Motor neuron (in vitro differentiated cells): ENCODE measurements around the gene LCAT. TPM values are rescaled to one million over a fixed set of nuclear protein-coding genes. Genes with fewer than 3 reads are reported as not detected.

Experiments
- ATAC-seq, 8 experiments: fragments of 200-7000 bp; cut with Tn5 transposase; replicated peaks in 6 of 8; 2 replicates each; pipeline ENCODE4 v1.8.0; 2021; ENCODE audit warnings: mild to moderate bottlenecking in 8 of 8, moderate library complexity in 8 of 8
- H3K27ac ChIP-seq, 2 donors: fragments of 250-450 bp; sonication (Bioruptor Pico); 2 replicates each; pipeline ENCODE4 v1.9.0; 2021; ENCODE audit warnings: antibody characterized with exemption in 2 of 2, mild to moderate bottlenecking in 2 of 2, moderate library complexity in 1 of 2
- H3K4me1 ChIP-seq, 2 donors: fragments of 250-450 bp; sonication (Bioruptor Pico); replicated peaks in 1 of 2; 2 replicates each; pipeline ENCODE4 v1.6.1; 2021; ENCODE audit warnings: antibody characterized with exemption in 2 of 2, mild to moderate bottlenecking in 2 of 2, moderate library complexity in 1 of 2
- H3K4me3 ChIP-seq, 5 donors: fragments of 250-450 bp; sonication (Bioruptor Pico); 2 replicates each; pipeline ENCODE4 v1.9.0; 2021; ENCODE audit warnings: antibody characterized with exemption in 5 of 5, mild to moderate bottlenecking in 5 of 5, moderate library complexity in 4 of 5
- WGBS, 10 experiments: fragments of 450-650 bp; shearing (Covaris generic); methylation state at CpG; one replicate each; pipeline ENCODE4 v1.0.0; 2022; 5-methylcytosine and 5-hydroxymethylcytosine counted together
- in situ Hi-C, 9 experiments: fragments of 400-800 bp; cut with MboI; loops; one replicate each; pipeline ENCODE4 v1.15.0; 2021; ENCODE audit warnings: low sequenced_read_pairs in 9 of 9, low pct_unique_long_range_greater_than_20kb in 2 of 9; ENCODE audit not compliant: unreplicated experiment in 9 of 9
- total RNA-seq, 8 experiments: library from RNA; unstranded; fragments of 300-600 nt; gene quantifications; 2 replicates each; pipeline versions ENCODE4 v1.2.3 to v1.2.4, GENCODE V29; 2022

LCAT gene
- total RNA-seq, 8 experiments from 2014 or later = 3.2 to 20.0 (median 8.0) TPM

DNA sequence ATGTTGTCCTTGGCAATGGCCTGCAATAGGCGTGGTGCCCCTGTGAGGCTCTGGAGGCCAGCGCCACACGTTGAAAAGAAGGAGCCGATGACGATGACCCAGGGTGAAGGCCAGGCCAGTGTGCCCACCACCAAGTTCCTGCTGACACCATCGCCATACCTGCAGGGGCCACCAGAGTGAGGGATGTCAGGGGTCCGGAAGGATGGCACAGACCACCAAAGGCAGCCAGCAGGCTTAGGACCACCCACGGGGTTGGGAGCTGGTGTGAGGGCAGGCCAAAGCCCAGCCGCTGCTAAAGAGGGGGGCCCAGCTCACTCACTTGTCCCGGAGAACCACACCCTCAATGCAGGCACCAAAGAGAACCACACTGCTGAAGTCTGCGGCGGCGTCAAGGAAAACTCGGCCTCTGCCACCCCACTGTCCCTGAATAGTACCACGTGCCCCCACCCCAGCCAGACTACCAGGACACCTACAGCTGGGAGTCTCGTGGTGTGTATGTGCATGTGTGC lies 6.5 kb upstream of the LCAT start:
- H3K4me3 ChIP-seq = no peak overlapping the region
- ATAC-seq = no peak
- 87 to 92% (median 90%) methylated on average over 4 to 7 of the region's 16 CpGs; no CpG with 5 or more reads in 7 of the 10 experiments for WGBS, 10 experiments
- H3K27ac ChIP-seq = no peak overlapping the region
- H3K4me1 ChIP-seq = no peaks in the 10 kb centered on the region
- in situ Hi-C loops = no loop called here

DNA sequence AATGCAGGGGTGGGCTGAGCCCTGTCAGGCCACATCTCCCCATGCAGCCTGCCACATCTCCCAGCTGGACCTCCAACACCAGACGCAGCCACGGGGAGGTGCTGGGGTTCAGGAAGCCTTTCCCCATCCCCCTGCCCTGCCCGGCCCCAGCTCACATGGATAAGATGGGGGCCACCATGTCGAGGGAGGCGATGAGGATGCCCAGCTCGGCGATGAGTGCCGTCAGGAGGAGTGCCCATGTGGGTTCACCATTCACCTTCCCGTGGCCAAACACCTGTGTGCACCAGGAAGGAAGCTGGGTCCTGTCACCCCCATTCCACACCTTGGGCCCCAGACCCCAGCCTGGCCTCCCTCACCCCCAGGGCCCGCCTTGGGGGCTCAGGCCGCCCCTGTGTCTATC lies 5.7 kb upstream of the LCAT start:
- WGBS, 10 experiments = 82% methylated on average over 2 of the region's 11 CpGs; no CpG with 5 or more reads in 9 of the 10 experiments
- in situ Hi-C loops = no loop called here
- Histone ChIP-seq H3K4me3 (no peak overlapping the region), H3K4me1 (peaks cover 0 to under 1% of the 10 kb centered on the region in 2 donors), H3K27ac (no peak overlapping the region)
- ATAC-seq = no peak

DNA sequence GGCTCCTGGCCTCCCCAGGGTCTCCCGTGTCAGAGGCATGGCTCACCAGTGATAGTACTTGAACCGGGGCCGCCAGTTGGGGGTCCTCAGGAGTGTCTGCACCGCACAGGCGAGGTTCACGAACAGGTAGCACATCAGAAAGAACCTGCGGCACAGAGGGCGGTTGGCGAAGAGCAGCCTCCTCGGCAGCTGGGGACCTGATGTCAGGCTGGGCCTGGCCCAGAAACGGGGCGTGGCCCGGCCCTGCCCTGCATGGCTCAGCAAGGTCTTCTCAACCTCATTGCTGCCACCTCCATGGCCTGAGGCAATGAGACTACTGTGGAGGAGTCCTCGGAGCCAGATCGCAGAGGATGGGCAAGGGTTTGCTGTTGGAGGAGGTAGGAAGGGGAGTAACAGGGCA lies 4.1 kb upstream of the LCAT start:
- in situ Hi-C loops = no loop called here
- WGBS, 10 experiments = 25 to 100% (median 93%) methylated on average over 1 to 6 of the region's 15 CpGs; no CpG with 5 or more reads in 7 of the 10 experiments
- Histone ChIP-seq H3K27ac (no peak overlapping the region), H3K4me1 (peaks cover 10 to 12% of the 10 kb centered on the region in 2 donors), H3K4me3 (no peak overlapping the region)
- ATAC-seq = peak in 1 of 8 experiments; percentile 9

DNA sequence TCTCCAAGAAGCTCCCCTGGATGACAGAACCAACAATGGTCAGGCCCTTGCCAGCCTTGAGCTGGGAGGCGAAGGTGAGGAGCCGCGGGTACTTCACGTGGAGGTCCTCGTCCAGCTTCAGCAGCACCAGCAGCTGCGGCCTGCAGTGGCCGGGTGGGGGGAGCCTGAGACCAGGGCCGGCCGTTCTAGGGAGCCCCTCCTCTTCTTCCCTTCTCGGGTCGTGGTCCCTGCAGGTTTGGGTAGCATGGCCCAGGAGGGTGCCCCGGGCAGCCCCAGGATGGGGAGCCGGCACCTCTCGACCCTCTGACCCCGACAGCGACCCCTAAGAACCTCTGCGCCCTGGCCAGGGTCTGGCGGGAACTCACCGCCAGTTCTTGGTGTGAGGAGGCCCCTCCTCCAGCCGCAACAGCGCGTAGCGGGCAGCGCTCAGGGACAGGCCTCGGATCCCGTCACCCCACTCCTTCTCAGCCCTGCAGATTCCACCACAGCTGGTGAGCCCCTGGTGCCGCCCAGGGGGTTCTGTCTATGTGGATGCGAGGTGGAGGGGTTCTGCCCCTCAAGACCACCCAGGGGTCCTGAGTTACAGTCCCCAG lies 3.1 kb upstream of the LCAT start:
- 92 to 100% (median 94%) methylated on average over 1 to 7 of the region's 28 CpGs; no CpG with 5 or more reads in 7 of the 10 experiments for WGBS, 10 experiments
- in situ Hi-C loops = no loop called here
- H3K27ac ChIP-seq = no peak overlapping the region
- no peak overlapping the region for H3K4me3 ChIP-seq
- ATAC-seq = no peak
- H3K4me1 ChIP-seq = peaks cover 10 to 12% of the 10 kb centered on the region in 2 donors

DNA sequence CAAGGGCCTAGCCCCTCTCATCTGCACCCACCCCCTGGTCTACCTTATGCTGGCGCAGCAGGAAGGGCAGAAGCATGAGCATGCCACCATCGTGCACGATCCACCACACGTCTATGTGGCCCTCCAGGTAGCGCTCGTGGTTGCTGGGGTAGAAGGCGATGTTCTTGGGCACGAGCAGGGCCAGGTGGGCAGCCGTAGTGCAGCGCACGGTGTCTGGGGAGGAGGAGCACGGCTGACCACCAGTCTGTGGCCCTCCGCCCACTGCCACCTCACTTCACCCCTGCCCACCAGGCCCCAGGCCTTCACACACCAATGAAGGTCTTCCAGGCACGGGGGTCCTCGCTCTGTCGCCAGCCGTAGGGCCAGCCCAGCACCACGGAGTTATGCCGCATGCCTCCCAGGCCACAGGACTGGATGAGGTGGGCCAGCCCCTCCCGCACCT lies 2.2 kb upstream of the LCAT start:
- H3K27ac ChIP-seq = no peak overlapping the region
- WGBS, 10 experiments = 91 to 100% methylated on average over 2 to 8 of the region's 20 CpGs; no CpG with 5 or more reads in 8 of the 10 experiments
- in situ Hi-C loops = no loop called here
- no peak overlapping the region for H3K4me3 ChIP-seq
- peaks cover 10 to 12% of the 10 kb centered on the region in 2 donors for H3K4me1 ChIP-seq
- ATAC-seq = no peak

DNA sequence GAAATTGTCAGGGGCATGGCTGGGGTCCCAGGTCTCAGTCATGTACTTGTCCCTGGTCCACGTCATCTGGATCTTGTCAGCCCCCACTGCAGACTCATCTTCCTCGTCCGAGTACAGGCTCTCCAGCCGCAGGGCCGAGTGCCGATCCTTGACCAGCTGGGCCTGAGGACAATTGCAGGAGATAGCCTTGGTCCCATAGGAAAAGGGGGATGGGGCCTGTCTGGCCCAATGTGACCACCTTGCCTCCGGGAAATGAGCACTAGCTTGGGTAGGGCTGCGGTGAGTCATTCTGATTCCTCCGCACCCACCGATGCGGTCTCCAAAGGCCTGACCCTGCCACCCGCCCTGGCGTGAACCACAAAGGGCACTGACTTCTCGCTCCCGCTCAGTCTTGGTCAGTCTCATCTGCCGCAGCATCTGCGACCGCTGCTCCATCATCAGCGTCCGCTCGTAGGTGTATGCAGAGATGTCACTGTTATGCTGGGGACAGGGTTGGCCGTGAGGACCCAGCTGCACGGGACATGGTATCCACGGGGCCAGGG lies 1.5 kb upstream of the LCAT start:
- Histone ChIP-seq H3K27ac (no peak overlapping the region), H3K4me1 (peaks cover 10 to 12% of the 10 kb centered on the region in 2 donors), H3K4me3 (no peak overlapping the region)
- in situ Hi-C loops = no loop called here
- 60 to 100% (median 100%) methylated on average over 2 to 13 of the region's 24 CpGs; no CpG with 5 or more reads in 6 of the 10 experiments for WGBS, 10 experiments
- ATAC-seq = peak in 2 of 8 experiments; percentile 4 to 7

DNA sequence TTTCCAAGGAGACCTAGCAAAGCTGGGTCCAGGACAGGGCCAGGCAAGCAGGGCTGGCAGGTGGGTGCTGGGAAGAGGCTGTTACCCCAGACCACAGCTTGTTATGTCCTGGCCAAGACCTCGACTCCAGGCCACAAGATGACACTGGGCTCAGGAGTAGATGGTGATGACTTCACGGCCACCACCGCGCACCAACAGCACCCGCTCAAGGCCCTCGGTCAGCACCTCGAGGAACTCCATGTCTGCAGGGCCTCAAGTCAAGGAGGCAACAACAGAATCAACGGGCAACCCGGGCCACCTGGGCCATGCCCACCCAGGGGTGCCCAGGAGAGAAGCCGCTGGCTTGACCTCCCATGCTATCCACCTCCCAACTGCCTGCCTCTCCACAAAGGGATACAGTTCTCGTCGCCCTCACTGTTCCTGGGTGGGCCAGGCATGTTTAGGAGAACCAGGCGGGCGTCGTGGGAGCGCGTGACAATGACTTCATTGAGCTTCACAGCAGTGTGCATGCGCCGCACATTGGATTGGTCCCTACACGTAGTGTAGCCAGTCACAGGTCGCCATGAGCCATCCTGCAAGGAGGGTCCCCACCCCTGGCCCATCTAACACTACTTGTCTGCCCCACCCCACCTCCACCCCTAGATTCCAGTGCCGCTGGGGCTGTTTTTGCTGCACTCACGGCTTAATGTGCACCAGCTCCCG lies 921 bp upstream of the LCAT start:
- in situ Hi-C loops = no loop called here
- no peak overlapping the region for H3K4me3 ChIP-seq
- peak overlapping the region in 1 of 2 donors; percentile 30 for H3K27ac ChIP-seq

DNA sequence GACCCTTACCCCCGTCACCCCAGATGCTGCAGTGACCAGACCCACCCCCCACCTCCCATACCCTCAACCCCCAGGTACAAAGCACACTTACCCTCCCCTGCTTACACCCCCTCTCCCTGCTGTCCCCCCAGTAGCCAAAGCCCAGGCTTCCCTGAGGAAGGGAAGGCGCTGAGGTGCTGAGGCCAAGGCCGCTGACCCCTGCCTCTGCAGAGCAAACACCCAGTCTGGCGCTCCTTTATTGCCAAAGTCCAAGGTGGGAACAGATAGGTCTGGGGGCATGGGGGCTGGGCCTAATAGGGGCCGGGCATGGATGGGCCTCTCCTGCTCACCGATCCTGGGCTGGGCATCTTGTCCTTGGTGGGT lies 683 bp downstream of the LCAT start:
- no peak for ATAC-seq
- Histone ChIP-seq H3K4me3 (no peak overlapping the region), H3K4me1 (peaks cover 10 to 12% of the 10 kb centered on the region in 2 donors), H3K27ac (no peak overlapping the region)
- no CpG with 5 or more reads among the region's 6 CpGs for WGBS, 10 experiments
- in situ Hi-C loops = no loop called here

More for the DNA sequence above, 921 bp upstream of the LCAT start:
- 100% methylated on average over 1 to 4 of the region's 24 CpGs; no CpG with 5 or more reads in 8 of the 10 experiments for WGBS, 10 experiments
- ATAC-seq = no peak
- H3K4me1 ChIP-seq = peaks cover 10 to 12% of the 10 kb centered on the region in 2 donors

DNA sequence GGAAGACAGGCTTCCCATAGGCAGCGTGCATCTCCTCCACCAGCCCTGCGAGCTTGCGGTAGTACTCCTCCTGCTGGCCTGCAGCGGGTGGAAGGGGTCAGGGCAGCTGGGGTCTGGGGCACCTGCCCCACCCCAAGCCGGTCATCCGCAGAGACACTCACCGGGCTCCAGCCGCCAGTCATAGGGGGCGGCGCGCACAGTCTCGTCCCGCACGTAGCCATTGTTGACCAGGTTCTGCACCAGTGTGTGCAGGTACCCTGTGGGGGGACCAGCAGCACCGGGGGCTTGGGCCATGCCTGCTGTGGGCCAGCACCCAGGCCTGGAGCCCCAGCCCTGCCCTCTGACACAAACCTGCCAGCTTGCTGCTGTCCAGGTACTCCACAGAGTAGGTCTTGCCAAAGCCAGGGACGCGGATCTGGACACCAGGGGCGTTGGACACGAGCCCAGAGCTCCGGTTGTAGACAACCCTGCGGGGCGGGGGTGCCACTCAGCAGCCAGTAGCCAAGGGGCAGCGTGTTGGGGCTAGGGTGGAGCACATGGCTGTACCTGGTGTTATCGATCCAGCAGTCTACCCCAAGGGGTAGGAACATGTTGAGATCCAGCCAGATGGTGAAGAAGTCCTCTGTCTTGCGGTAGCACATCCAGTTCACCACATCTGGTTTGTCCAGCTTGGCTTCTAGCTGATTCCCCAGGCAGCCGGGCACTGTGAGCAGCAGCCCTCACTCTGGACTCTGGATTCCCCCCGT lies 1.2 kb downstream of the LCAT start:
- no CpG with 5 or more reads among the region's 27 CpGs for WGBS, 10 experiments
- Histone ChIP-seq H3K27ac (no peak overlapping the region), H3K4me3 (no peak overlapping the region), H3K4me1 (peaks cover 10 to 12% of the 10 kb centered on the region in 2 donors)
- peak in 1 of 8 experiments; percentile 2 for ATAC-seq
- in situ Hi-C loops = no loop called here

DNA sequence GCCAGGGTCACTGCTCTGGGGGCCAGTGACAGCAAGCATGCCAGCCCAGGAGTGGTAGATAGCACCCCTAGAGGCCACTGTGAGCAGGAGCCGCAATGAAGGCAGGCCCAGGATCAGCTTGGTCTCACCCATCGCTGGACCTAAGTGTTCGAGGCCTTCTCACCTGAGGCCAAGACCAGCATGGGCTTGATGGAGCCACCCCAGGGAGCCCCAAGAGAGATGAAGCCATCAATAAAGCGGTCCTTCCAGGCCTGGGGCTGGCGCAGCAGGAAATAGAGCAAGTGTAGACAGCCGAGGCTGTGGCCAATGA lies 1.8 kb downstream of the LCAT start:
- ATAC-seq = peak in 7 of 8 experiments; percentile 3 to 55 (median 33)
- 73 to 80% methylated on average over 2 of the region's 6 CpGs; no CpG with 5 or more reads in 8 of the 10 experiments for WGBS, 10 experiments
- Histone ChIP-seq H3K4me1 (peaks cover 12% of the 10 kb centered on the region in 2 donors), H3K27ac (no peak overlapping the region), H3K4me3 (no peak overlapping the region)
- in situ Hi-C loops = no loop called here

DNA sequence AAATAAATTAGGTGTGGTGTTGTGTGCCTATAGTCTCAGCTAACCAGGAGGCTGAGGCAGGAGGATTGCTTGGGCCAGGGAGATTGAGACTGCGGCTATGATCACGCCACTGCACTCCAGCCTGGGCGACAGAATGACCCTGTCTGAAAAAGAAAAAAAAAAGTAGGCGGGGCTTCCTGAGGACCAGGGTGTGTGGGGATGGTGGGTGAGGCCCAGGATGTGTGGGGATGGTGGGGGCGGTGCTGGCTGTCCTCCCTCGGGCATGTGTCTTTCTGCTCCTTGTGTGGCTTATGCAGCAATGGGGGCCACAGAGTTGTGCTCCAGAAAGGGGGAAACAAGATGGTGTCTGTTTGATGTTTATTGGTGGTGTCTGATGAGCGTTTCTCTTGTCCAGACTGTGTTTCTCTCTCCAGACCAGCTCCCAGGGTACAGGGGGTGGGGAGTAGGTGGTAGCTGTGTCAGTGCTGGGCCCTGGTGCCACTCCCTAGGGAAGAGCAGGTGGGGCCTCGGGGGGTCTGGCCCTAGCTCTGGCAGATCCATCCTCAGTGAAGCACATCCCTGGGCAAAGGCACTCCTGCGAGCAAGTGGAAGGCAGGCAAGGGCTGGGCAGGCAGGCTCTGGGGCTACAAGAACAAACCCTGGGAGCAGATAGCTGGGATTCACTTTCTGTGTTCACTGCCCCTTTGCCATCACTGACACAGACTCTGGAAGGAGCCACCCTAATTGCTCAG lies 2.3 kb downstream of the LCAT start:
- peaks cover 16% of the 10 kb centered on the region in 2 donors for H3K4me1 ChIP-seq
- ATAC-seq = peak in 1 of 8 experiments; percentile 1

DNA sequence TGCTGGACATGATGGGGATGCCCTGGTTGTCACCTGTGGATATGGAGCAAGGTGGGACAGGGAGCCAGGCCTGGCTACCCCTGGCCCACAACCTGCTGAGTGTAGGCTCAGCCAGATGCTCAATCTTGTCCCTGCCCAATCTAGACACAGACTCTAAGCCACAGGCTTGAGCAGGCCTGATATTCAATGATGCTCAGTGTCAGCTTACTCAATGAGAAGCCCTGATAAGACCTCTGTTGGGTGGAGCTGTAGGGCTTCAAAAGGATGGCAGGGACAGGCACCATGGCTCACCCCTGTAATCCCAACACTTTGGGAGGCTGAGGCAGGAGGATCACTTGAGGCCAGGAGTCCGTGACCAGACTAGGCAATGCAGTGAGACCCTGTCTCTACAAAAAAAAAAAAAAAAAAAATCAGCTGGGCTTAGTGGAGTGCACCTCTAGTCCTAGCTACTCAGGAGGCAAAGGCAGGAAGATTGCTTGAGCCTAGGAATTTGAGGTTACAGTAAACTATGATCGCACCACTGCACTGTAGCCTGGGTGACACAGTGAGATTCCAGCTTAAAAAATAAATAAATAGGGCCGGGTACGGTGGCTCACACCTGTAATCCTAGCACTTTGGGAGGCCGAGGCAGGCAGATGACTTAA lies 3.4 kb downstream of the LCAT start:
- in situ Hi-C loops = no loop called here

More for the DNA sequence above, 2.3 kb downstream of the LCAT start:
- 40 to 92% (median 75%) methylated on average over 1 to 4 of the region's 9 CpGs; no CpG with 5 or more reads in 5 of the 10 experiments for WGBS, 10 experiments
- in situ Hi-C loops = no loop called here
- no peak overlapping the region for H3K4me3 ChIP-seq
- H3K27ac ChIP-seq = no peak overlapping the region

More for the DNA sequence above, 3.4 kb downstream of the LCAT start:
- 79 to 100% (median 90%) methylated on average over 1 to 5 of the region's 5 CpGs; no CpG with 5 or more reads in 2 of the 10 experiments for whole genome bisulfite sequencing, 10 experiments
- no peak for ATAC-seq
- Histone ChIP-seq H3K4me3 (no peak overlapping the region), H3K27ac (no peak overlapping the region), H3K4me1 (peaks cover 16% of the 10 kb centered on the region in 2 donors)
